Hepatocyte (in vitro differentiated cells): Measurements from ENCODE around the gene TADA3. TPM values are rescaled to one million over a fixed set of nuclear protein-coding genes. Genes with fewer than 3 reads are reported as not detected.

Source experiments
- DNase-seq: peaks from one replicate; pipeline ENCODE4 v3.0.0-alpha.2; 2016; ENCODE audit warnings: low spot score
- H2AFZ ChIP-seq: fragments of 200-600 bp; sonication (generic); 2 replicates; pipeline ENCODE4 v1.6.0; 2016; ENCODE audit warnings: antibody characterized with exemption, mild to moderate bottlenecking
- H3K27ac ChIP-seq: fragments of 200-600 bp; sonication (generic); 2 replicates; pipeline ENCODE4 v1.5.1; 2016; ENCODE audit warnings: mild to moderate bottlenecking
- H3K27me3 ChIP-seq: fragments of 200-600 bp; sonication (generic); 2 replicates; pipeline ENCODE4 v1.6.1; 2016
- H3K36me3 ChIP-seq: fragments of 200-600 bp; sonication (generic); replicated peaks from 2 replicates; pipeline ENCODE4 v1.5.1; 2016; ENCODE audit warnings: low read depth; ENCODE audit not compliant: insufficient read depth
- H3K4me1 ChIP-seq: fragments of 200-600 bp; sonication (generic); 2 replicates; pipeline ENCODE4 v1.5.1; 2016; ENCODE audit warnings: mild to moderate bottlenecking, moderate library complexity; ENCODE audit not compliant: insufficient read depth
- H3K4me2 ChIP-seq: fragments of 200-600 bp; sonication (generic); 2 replicates; pipeline ENCODE4 v1.6.0; 2016
- H3K4me3 ChIP-seq: fragments of 200-600 bp; sonication (generic); 2 replicates; pipeline ENCODE4 v1.5.1; 2016; ENCODE audit warnings: mild to moderate bottlenecking
- H3K79me2 ChIP-seq: fragments of 200-600 bp; sonication (generic); 2 replicates; pipeline ENCODE4 v1.6.0; 2017; ENCODE audit warnings: mild to moderate bottlenecking
- H3K9me2 ChIP-seq: fragments of 200-600 bp; sonication (generic); replicated peaks from 2 replicates; pipeline ENCODE4 v1.6.0; 2017; ENCODE audit warnings: mild to moderate bottlenecking; ENCODE audit not compliant: insufficient read depth
- H3K9me3 ChIP-seq: fragments of 200-600 bp; sonication (generic); 2 replicates; pipeline ENCODE4 v1.5.1; 2016; ENCODE audit warnings: low read depth, mild to moderate bottlenecking
- H4K20me1 ChIP-seq: fragments of 200-600 bp; sonication (generic); 2 replicates; pipeline ENCODE4 v1.6.0; 2016; ENCODE audit warnings: mild to moderate bottlenecking; ENCODE audit not compliant: insufficient read depth, poor library complexity, severe bottlenecking
- CTCF ChIP-seq: fragments of 200-600 bp; sonication (generic); IDR thresholded peaks from 2 replicates; pipeline ENCODE4 v1.5.1; 2016; ENCODE audit warnings: antibody characterized with exemption, mild to moderate bottlenecking; ENCODE audit not compliant: poor library complexity
- EZH2 ChIP-seq: fragments of 200-600 bp; sonication (generic); IDR thresholded peaks from 2 replicates; pipeline ENCODE4 v1.6.1; 2016; ENCODE audit warnings: antibody characterized with exemption, mild to moderate bottlenecking, borderline replicate concordance
- EZH2phosphoT487 ChIP-seq: fragments of 200-600 bp; sonication (generic); IDR thresholded peaks from one replicate; pipeline ENCODE4 v1.6.1; 2018; ENCODE audit warnings: antibody characterized with exemption, mild to moderate bottlenecking, low read depth, moderate library complexity; ENCODE audit not compliant: unreplicated experiment, severe bottlenecking
- WGBS: methylation state at CpG from one replicate; pipeline ENCODE4 v1.1.6; 2016; ENCODE audit warnings: low lambda C conversion rate; ENCODE audit errors: missing lambda C conversion rate; 5-methylcytosine and 5-hydroxymethylcytosine counted together
- polyA plus RNA-seq: library from polyadenylated mRNA; unstranded; fragments of >200 nt; fragmentation: Nextera tagmentation; extraction: Ambion mirVana; gene quantifications from 2 replicates; pipeline ENCODE4 v1.2.1, GENCODE V29; 2016
- total RNA-seq: library from RNA; depleted of rRNA; stranded (reverse); fragments of >200 nt; gene quantifications from 2 replicates; pipeline ENCODE4 v1.2.3, GENCODE V29; 2014

TADA3 gene
- total and polyA plus RNA-seq, 2 experiments from 2014 or later, result 61.2 to 65.5 TPM

GRCh38 chr3:9837701-9838582 lies 45.7 kb upstream of the TADA3 start:
- Histone ChIP-seq H3K4me1 (no peaks in the 10 kb centered on the region), H3K4me2 (no peak overlapping the region), H3K27ac (no peak overlapping the region), H3K79me2 (peaks cover 7% of the 10 kb centered on the region), H3K36me3 (peaks cover 5% of the 10 kb centered on the region), H2AFZ (no peak overlapping the region), H3K9me3 (no peaks in the 10 kb centered on the region), H3K4me3 (no peak overlapping the region), H3K9me2 (no peaks in the 10 kb centered on the region), H3K27me3 (no peaks in the 10 kb centered on the region), H4K20me1 (no peaks in the 10 kb centered on the region)
- TF ChIP-seq EZH2, result no peak
- TF ChIP-seq EZH2phosphoT487, result no peak
- no peak for DNase-seq
- 95% methylated on average over 12 of the region's 12 CpGs for WGBS

- Histone ChIP-seq H3K4me2 (no peak overlapping the region), H3K4me3 (no peak overlapping the region), H3K27ac (no peak overlapping the region), H3K4me1 (no peaks in the 10 kb centered on the region), H3K27me3 (no peaks in the 10 kb centered on the region), H3K9me3 (no peaks in the 10 kb centered on the region), H4K20me1 (no peaks in the 10 kb centered on the region), H2AFZ (no peak overlapping the region), H3K79me2 (no peaks in the 10 kb centered on the region), H3K9me2 (no peaks in the 10 kb centered on the region), H3K36me3 (no peaks in the 10 kb centered on the region)
- TF ChIP-seq EZH2phosphoT487 (no peak), CTCF (no peak), EZH2 (no peak)
- DNase-seq, result no peak
- 89% methylated on average over 16 of the region's 18 CpGs for WGBS
These were observed 42.5 kb upstream of the TADA3 start for GRCh38 chr3:9834520-9835380.

- 95% methylated on average over 9 of the region's 9 CpGs for WGBS
- Histone ChIP-seq H4K20me1 (no peaks in the 10 kb centered on the region), H3K36me3 (no peaks in the 10 kb centered on the region), H3K4me2 (no peak overlapping the region), H3K4me1 (no peaks in the 10 kb centered on the region), H3K27me3 (no peaks in the 10 kb centered on the region), H3K79me2 (no peaks in the 10 kb centered on the region), H3K27ac (no peak overlapping the region), H3K4me3 (no peak overlapping the region), H3K9me3 (no peaks in the 10 kb centered on the region), H2AFZ (no peak overlapping the region), H3K9me2 (no peaks in the 10 kb centered on the region)
- no peak for DNase-seq
- TF ChIP-seq CTCF (no peak), EZH2 (no peak), EZH2phosphoT487 (no peak)
These were observed 40.8 kb upstream of the TADA3 start for GRCh38 chr3:9833078-9833477.

- Histone ChIP-seq H3K9me2 (no peaks in the 10 kb centered on the region), H3K79me2 (no peaks in the 10 kb centered on the region), H3K4me3 (no peak overlapping the region), H2AFZ (no peak overlapping the region), H3K4me2 (no peak overlapping the region), H3K27me3 (no peaks in the 10 kb centered on the region), H4K20me1 (no peaks in the 10 kb centered on the region), H3K4me1 (no peaks in the 10 kb centered on the region), H3K9me3 (no peaks in the 10 kb centered on the region), H3K36me3 (no peaks in the 10 kb centered on the region), H3K27ac (no peak overlapping the region)
- 98% methylated on average over 3 of the region's 3 CpGs for WGBS
- TF ChIP-seq EZH2, result no peak
- TF ChIP-seq EZH2phosphoT487, result no peak
- no peak for TF ChIP-seq CTCF
- no peak for DNase-seq
These were observed 39.0 kb upstream of the TADA3 start for GRCh38 chr3:9831253-9831652.
